ENCODE data around the gene KCNC4.

KCNC4 gene

GRCh38 chr1:110249256-110249655, 39.1 kb downstream of the KCNC4 start:
- no peak for TF ChIP-seq CEBPB (IDR thresholded peaks at IDR 0.05)
- TF ChIP-seq TEAD4 (IDR thresholded peaks at IDR 0.05) = no peak
- no peak for TF ChIP-seq FOXM1 (IDR thresholded peaks at IDR 0.05; ENCODE audit: borderline replicate concordance, low read depth)
- no peak for TF ChIP-seq NFIC (IDR thresholded peaks at IDR 0.05)
- TF ChIP-seq TCF12 (IDR thresholded peaks at IDR 0.05; ENCODE audit: low read depth) = no peak
- no peak for TF ChIP-seq YY1 (IDR thresholded peaks at IDR 0.05; ENCODE audit: low read depth)
- no peak for TF ChIP-seq TAF1 (IDR thresholded peaks at IDR 0.05; ENCODE audit: low read depth)
- no peak for TF ChIP-seq RAD21 (IDR thresholded peaks at IDR 0.05; ENCODE audit: low read depth)
- no peak for TF ChIP-seq REST (IDR thresholded peaks at IDR 0.05; ENCODE audit: low read depth)
- no peak for TF ChIP-seq EGR1 (IDR thresholded peaks at IDR 0.05)
- TF ChIP-seq CREB1 (IDR thresholded peaks at IDR 0.05; ENCODE audit: low read depth) = no peak
- no peak for TF ChIP-seq EP300 (IDR thresholded peaks at IDR 0.05; ENCODE audit: borderline replicate concordance)
- no peak for TF ChIP-seq ZBTB7A (IDR thresholded peaks at IDR 0.05; ENCODE audit: low read depth)
- no peak for TF ChIP-seq MAX (IDR thresholded peaks at IDR 0.05)
- no peak for TF ChIP-seq USF1 (IDR thresholded peaks at IDR 0.05)

DNA sequence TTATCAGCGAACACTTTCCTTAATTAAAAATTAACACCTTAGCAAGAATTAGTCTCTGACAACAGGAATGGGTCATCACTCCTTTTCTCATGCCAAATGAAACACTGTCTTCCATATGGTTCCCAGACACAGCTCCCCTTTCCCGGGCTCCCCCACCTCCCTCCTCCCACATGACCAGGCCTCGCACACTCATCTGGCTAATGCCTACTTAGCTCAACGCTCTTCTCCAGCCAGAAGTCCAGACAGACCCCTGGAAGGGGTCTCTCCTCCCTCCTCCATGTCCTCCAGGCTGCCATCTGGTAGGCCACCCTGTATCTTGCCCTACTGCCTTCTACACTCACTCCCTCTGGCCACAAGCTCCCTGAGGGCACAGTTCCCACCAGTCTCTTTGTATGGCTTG, 39.9 kb downstream of the KCNC4 start:
- TF ChIP-seq TCF12 (IDR thresholded peaks at IDR 0.05; ENCODE audit: low read depth) = no peak
- no peak for TF ChIP-seq ZBTB7A (IDR thresholded peaks at IDR 0.05; ENCODE audit: low read depth)
- TF ChIP-seq EGR1 (IDR thresholded peaks at IDR 0.05) = no peak
- TF ChIP-seq FOXM1 (IDR thresholded peaks at IDR 0.05; ENCODE audit: borderline replicate concordance, low read depth) = no peak
- TF ChIP-seq RAD21 (IDR thresholded peaks at IDR 0.05; ENCODE audit: low read depth) = no peak
- no peak for TF ChIP-seq CEBPB (IDR thresholded peaks at IDR 0.05)
- no peak for TF ChIP-seq MAX (IDR thresholded peaks at IDR 0.05)
- no peak for TF ChIP-seq CREB1 (IDR thresholded peaks at IDR 0.05; ENCODE audit: low read depth)
- no peak for TF ChIP-seq YY1 (IDR thresholded peaks at IDR 0.05; ENCODE audit: low read depth)

GRCh38 chr1:110250749-110251148, 40.6 kb downstream of the KCNC4 start:
- TF ChIP-seq RAD21 (IDR thresholded peaks at IDR 0.05; ENCODE audit: low read depth) = no peak
- no peak for TF ChIP-seq MAX (IDR thresholded peaks at IDR 0.05)
- no peak for TF ChIP-seq USF1 (IDR thresholded peaks at IDR 0.05)
- TF ChIP-seq TAF1 (IDR thresholded peaks at IDR 0.05; ENCODE audit: low read depth) = no peak
- TF ChIP-seq REST (IDR thresholded peaks at IDR 0.05; ENCODE audit: low read depth) = no peak
- no peak for TF ChIP-seq TCF12 (IDR thresholded peaks at IDR 0.05; ENCODE audit: low read depth)
- TF ChIP-seq CREB1 (IDR thresholded peaks at IDR 0.05; ENCODE audit: low read depth) = no peak
- no peak for TF ChIP-seq TEAD4 (IDR thresholded peaks at IDR 0.05)
- no peak for TF ChIP-seq EP300 (IDR thresholded peaks at IDR 0.05; ENCODE audit: borderline replicate concordance)
- TF ChIP-seq YY1 (IDR thresholded peaks at IDR 0.05; ENCODE audit: low read depth) = no peak
- no peak for TF ChIP-seq CEBPB (IDR thresholded peaks at IDR 0.05)
- TF ChIP-seq ZBTB7A (IDR thresholded peaks at IDR 0.05; ENCODE audit: low read depth) = no peak
- TF ChIP-seq EGR1 (IDR thresholded peaks at IDR 0.05) = no peak
- no peak for TF ChIP-seq NFIC (IDR thresholded peaks at IDR 0.05)
- no peak for TF ChIP-seq FOXM1 (IDR thresholded peaks at IDR 0.05; ENCODE audit: borderline replicate concordance, low read depth)

DNA sequence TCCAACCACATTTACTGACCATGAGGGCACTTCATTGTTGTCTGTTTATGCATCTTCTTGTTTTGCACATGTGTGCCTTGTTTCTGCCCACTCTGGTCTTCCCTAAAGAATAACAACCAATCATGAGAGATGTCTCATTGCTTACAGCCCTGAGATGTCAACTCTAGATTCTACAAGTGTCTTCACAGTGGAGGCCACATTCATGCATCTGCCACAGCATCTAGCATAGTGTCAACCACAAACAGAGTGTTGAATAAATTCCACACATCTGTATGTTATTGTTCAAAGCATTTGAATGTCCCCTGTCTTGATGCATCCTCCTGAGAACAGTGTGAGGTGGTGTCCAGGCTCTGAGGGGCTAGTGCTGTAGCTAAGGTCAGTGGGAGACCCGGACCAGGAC, 43.1 kb downstream of the KCNC4 start:
- no peak for TF ChIP-seq TEAD4 (IDR thresholded peaks at IDR 0.05)

DNA sequence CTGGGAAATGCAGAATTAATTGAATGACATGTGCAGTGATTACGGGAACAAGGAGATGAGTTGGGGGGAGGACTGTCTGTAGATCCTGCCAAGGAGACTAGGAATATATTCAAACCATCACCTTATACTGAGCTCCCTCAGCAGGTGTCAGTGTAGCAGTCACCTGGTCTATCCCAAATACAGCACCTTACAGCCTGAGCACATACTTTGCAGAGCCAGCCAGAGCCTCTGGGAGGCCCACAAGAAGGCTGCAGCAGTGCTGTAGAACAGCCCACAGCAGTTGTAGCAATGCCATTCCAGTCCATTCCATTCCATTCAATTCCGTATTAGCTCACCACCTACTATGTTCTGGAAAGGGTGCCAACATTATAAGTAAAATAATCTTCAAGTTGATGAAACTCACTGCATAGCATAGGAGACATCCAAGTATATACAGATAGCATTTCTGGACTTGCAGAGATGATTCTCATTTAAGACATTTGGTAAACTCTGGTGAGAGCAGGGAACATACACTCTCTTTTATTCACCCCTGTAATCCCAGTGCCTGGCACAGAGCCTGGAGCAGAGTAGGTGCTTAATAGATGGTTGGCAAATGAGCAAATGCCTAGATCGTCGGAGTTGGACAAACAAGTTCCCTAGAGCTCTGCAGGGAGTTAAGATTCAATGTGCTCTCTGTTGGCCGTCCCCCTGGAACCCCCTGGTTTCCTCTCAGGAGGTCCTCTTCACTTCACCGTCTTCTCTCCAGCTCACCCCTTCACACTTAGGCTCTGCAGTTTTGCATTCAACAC, 44.7 kb downstream of the KCNC4 start:
- no peak for TF ChIP-seq TAF1 (IDR thresholded peaks at IDR 0.05; ENCODE audit: low read depth)
- no peak for TF ChIP-seq TEAD4 (IDR thresholded peaks at IDR 0.05)
- no peak for TF ChIP-seq NFIC (IDR thresholded peaks at IDR 0.05)
- TF ChIP-seq REST (IDR thresholded peaks at IDR 0.05; ENCODE audit: low read depth) = no peak
- TF ChIP-seq FOXM1 (IDR thresholded peaks at IDR 0.05; ENCODE audit: borderline replicate concordance, low read depth) = no peak
- no peak for TF ChIP-seq ZBTB7A (IDR thresholded peaks at IDR 0.05; ENCODE audit: low read depth)

All from Ishikawa (cell line).